ENCODE data around the gene ITGAV.

- no peak for TF ChIP-seq MXI1 (IDR thresholded peaks at IDR 0.05; ENCODE audit: borderline replicate concordance, low read depth, low read length)
- TF ChIP-seq CTCF (conservative IDR thresholded peaks at IDR 0.05; ENCODE audit: low read depth, low read length) = no peak
- TF ChIP-seq RFX5 (IDR thresholded peaks at IDR 0.05; ENCODE audit: low read depth, low read length) = no peak
- TF ChIP-seq RAD21 (IDR thresholded peaks at IDR 0.05; ENCODE audit: low read length) = no peak
- no peak for TF ChIP-seq SMC3 (IDR thresholded peaks at IDR 0.05; ENCODE audit: low read depth, low read length)
- no peak for TF ChIP-seq CEBPB (IDR thresholded peaks at IDR 0.05; ENCODE audit: low read depth, low read length)
- TF ChIP-seq MAZ (IDR thresholded peaks at IDR 0.05; ENCODE audit: borderline replicate concordance, low read depth, low read length) = no peak
Measured at GRCh38 chr2:186634701-186635100, 44.8 kb downstream of the ITGAV start.
